GM12878 (cell line): ENCODE measurements around the gene LSM5. TPM values are rescaled to one million over a fixed set of nuclear protein-coding genes. Genes with fewer than 3 reads are reported as not detected.

Experiments
- CBFB ChIP-seq: IDR thresholded peaks from 2 replicates; pipeline ENCODE4 v1.6.1; 2016; ENCODE audit warnings: antibody characterized with exemption, low read depth
- EZH2 ChIP-seq: IDR thresholded peaks from 2 replicates; pipeline ENCODE4 v1.6.1; 2012; ENCODE audit warnings: low read depth, mild to moderate bottlenecking, control low read depth, inconsistent platforms, low read length, borderline replicate concordance; ENCODE audit not compliant: control insufficient read depth
- FOXK2 ChIP-seq: fragments of 450-650 bp; IDR thresholded peaks from 2 replicates; pipeline ENCODE4 v1.6.1; 2017; ENCODE audit warnings: mild to moderate bottlenecking, moderate library complexity
- HSF1 ChIP-seq: fragments of 150-350 bp; IDR thresholded peaks from 2 replicates; pipeline ENCODE4 v1.6.1; 2014; ENCODE audit warnings: mild to moderate bottlenecking, low read depth, low read length
- IRF3 ChIP-seq: fragments of 450-650 bp; IDR thresholded peaks from 2 replicates; pipeline ENCODE4 v1.6.1; 2014; ENCODE audit warnings: mild to moderate bottlenecking
- NBN ChIP-seq: fragments of 450-650 bp; IDR thresholded peaks from 2 replicates; pipeline ENCODE4 v1.6.1; 2016
- NFXL1 ChIP-seq: fragments of 450-650 bp; IDR thresholded peaks from 2 replicates; pipeline ENCODE4 v1.6.1; 2017; ENCODE audit warnings: antibody characterized with exemption, mild to moderate bottlenecking, borderline replicate concordance
- POLR2A ChIP-seq: IDR thresholded peaks from 2 replicates; pipeline ENCODE4 v1.6.1; 2011; ENCODE audit warnings: low read depth, mild to moderate bottlenecking, low read length
- REST ChIP-seq: IDR thresholded peaks from 2 replicates; pipeline ENCODE4 v1.6.1; 2012; ENCODE audit warnings: mild to moderate bottlenecking, low read depth, low read length
- SIN3A ChIP-seq: IDR thresholded peaks from 2 replicates; pipeline ENCODE4 v1.6.1; 2012; ENCODE audit warnings: low read depth, low read length, improper control_type of control experiment
- ZNF24 ChIP-seq: fragments of 450-650 bp; IDR thresholded peaks from 2 replicates; pipeline ENCODE4 v1.6.1; 2017; ENCODE audit warnings: antibody characterized with exemption, mild to moderate bottlenecking
- polyA plus RNA-seq, 11 experiments: library from polyadenylated mRNA; depleted of rRNA in 4 of 11; unstranded in 6 of 11; stranded (reverse) in 5 of 11; fragments of >200 nt; fragmentation: Nextera tagmentation in 4 of 11; fragmentation: Illumina TruSeq in 1 of 11; extraction: Ambion mirVana in 4 of 11; extraction: Trizol in 1 of 11; gene quantifications; 1 replicate in 1 of 11; 2 replicates in 10 of 11; pipeline versions ENCODE4 v1.2.1 to v1.2.3, GENCODE V29; 2011 to 2016; ENCODE audit warnings: inconsistent platforms in 2 of 11, missing spikeins in 2 of 11, low read depth in 1 of 11
- total RNA-seq, 4 experiments: library from RNA; depleted of rRNA in 3 of 4; stranded (reverse); fragments of >200 nt in 3 of 4; fragmentation: Illumina TruSeq in 1 of 4; extraction: Trizol in 1 of 4; gene quantifications; 2 replicates each; pipeline versions ENCODE4 v1.2.1 to v1.2.3, GENCODE V29; 2013 to 2021

LSM5 gene
- total and polyA plus RNA-seq, 10 of the 15 experiments (the other 5 are each of a cell fraction or from before 2014, with no cell fraction given) = 29.4 to 538 (median 145) TPM

- TF ChIP-seq HSF1 (no peak), NBN (no peak), POLR2A (no peak), EZH2 (no peak), REST (no peak), FOXK2 (no peak), CBFB (no peak), ZNF24 (no peak), IRF3 (no peak), NFXL1 (no peak), SIN3A (no peak)
These were observed 41.2 kb upstream of the LSM5 start (continued) for GRCh38 chr7:32531402-32531801.
